Activated CD8-positive, alpha-beta memory T cell treated with anti-CD3 and anti-CD28 coated beads for 24 hours (primary cell): ENCODE measurements around the gene GDPD4.

ENCODE experiments used
- DNase-seq: peaks from one replicate; pipeline ENCODE4 v3.0.0-alpha.2; 2020

GDPD4 gene

GRCh38 chr11:77299528-77299993, 1.9 kb downstream of the GDPD4 start:
- DNase-seq = no peak

DNA sequence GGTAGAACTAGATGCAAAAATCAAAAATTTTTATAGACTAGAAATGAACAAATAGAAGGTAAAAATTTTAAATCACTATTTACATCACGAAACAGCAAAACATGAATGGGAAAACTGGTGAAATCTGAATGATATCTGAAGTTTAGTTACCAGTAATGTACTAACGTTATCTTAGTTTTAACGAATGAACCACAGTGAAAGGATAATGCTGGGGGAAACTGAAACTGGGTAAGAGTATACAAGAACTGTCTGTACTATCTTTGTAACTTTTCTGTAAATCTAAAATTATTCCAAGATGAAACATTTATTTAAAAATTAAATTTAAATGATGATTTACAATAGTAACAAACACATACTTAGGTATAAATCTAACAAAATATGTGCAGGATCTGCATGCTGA, 7.4 kb downstream of the GDPD4 start:
- DNase-seq = no peak

- no peak for DNase-seq
These were observed 11.7 kb downstream of the GDPD4 start for GRCh38 chr11:77289737-77290136.

- DNase-seq = no peak
These were observed 13.7 kb downstream of the GDPD4 start for GRCh38 chr11:77287615-77288273.

DNA sequence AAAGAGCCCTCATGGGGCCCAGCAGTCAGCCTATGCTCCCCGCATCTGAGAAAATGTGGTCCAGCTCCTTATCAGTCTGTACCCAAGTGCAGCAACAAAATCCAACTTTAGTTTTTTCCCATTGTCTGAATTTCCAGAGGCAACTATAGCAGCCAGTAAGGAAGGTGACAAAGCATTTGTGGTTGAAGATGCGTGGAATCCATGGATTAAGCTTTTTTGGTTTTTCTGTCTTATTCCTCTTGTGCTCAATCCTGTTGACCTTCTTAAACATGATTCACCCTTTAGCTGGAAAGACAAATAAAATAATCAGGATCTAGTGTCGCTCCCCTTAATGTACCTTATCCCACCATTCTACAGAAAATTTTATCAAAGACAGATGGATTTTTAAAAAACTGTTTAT, 14.3 kb downstream of the GDPD4 start:
- no peak for DNase-seq

DNA sequence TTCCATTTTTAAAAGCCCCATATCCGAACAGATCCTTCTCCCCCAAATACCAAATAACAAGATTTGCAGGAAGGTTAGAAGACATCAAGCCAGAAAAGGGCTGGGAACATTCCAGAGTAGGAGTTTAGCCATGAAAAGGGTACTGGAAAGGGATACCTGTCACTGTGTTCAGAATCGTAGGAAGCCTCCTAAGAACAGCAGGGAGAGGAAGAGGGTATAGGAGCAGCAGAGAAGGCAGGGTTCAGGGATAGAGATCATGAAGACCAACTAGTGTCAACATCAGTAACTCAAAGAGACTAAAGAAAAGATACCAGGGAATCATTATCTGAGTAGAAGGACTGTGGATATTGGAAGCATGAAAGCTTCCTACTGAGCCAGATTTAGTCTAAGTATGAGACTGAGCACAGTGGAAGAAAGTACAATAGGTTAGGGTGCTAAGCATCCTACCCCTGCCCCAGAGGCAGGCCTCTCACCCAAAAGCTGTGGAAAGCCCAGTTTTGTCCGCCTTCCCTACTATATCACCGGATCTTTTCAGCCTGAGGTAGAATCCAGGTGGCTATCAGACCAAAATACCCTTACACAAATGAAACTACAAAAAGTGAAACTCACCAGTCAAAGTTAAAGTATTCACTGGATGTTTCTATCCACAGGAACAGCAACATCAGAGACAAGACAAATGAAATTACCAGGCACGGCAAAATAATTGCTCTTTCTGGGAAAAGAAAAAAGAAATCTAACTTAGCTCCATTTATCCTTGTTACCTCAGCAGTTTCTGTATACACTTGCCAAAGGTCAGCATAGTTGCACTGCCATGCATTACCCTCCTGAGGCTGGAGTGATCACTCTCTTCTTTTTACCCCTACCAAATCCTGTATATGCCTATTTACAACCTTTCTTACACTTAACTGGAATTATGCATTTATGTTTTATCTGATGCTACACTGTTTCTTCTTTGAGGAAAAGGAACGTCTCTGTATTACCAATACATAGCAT, 16.7 kb downstream of the GDPD4 start:
- no peak for DNase-seq

DNA sequence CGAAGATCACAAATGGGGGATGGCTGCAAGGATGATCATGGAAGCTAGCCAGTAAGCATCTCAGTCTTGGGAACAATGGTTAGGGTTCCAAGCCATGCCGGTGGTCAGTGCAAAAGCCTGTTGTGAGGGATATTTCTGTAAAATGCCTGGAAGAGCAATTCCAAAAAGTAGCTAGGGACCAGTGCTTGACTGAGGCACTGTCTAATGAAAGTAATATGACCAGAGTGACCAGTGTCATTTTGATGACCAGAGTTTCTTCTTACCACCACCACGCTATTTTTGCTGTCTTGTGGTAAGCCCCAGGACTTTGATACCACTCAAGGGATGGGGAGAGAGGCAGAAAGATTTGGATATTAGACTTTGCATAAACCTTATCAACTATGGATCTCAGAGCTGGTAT, 18.4 kb downstream of the GDPD4 start:
- DNase-seq = no peak

GRCh38 chr11:77278595-77279506, 22.6 kb downstream of the GDPD4 start:
- no peak for DNase-seq

DNA sequence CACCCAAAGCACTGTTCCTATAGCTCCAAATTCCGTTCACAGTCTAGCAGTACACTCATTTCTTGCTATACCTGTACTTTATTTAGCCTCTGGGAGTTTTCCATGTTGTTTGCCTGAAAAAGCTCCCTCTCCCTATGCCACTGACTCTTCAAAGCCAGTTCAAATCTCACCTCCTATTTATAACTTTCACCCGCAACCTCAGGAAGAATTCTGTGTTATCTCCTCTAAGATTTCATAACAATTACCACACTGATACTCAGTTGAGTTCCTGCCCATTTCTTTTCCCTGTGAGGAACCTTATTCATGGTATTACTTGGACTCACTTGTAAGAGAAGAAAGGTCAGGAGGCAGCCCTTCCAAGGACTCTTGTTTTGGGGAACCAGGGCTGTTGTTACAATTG, 25.2 kb downstream of the GDPD4 start:
- no peak for DNase-seq

DNA sequence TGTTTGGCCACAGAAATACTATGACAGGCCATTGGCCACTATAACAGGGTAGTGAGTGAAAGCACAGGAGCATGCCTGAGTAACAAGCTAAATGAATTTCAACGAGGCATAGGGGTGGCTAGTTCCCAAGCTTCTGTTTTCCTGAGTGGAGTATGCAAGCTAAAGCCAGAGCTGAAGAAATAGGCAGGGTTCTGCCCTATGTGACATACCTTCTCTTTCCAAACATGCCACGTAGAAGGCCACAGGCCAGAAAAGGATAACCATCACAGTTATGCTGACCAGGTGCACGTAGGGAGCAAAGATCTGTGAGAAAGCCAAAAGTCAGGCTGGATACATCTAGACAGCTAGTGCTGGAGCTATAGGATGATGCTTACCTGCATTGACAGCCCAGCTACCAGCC, 30.6 kb downstream of the GDPD4 start:
- DNase-seq = no peak

DNA sequence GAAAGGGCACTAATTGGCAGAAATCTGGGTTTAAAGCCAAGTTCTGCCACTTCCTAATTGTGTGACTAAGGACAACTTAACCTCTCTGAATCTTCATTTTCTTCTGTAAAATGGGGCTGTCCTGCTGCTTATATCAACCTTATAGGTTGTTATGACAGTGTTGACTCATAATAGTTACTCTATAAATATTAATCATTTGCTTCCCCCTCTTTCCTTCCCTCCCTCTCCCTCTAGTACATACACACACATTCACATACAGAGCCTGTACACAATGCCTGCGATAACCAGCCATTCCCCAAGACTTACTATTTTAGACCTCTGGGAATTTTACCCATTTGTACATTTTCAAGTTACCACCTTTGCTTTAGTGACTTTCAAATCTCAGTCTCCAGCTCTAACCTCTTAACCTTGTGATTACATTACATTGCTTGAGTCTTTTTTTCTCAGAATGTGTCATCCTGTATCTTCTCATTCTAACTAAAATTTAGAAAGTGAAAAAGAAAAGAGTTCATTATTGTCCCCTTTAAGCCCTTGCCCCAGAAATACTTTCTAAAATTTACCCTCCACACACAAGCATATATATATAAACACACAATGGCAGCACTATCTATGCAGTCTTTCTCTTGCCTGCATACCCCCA, 31.9 kb downstream of the GDPD4 start:
- no peak for DNase-seq

- DNase-seq = no peak
These were observed 33.5 kb downstream of the GDPD4 start for GRCh38 chr11:77267962-77268361.

DNA sequence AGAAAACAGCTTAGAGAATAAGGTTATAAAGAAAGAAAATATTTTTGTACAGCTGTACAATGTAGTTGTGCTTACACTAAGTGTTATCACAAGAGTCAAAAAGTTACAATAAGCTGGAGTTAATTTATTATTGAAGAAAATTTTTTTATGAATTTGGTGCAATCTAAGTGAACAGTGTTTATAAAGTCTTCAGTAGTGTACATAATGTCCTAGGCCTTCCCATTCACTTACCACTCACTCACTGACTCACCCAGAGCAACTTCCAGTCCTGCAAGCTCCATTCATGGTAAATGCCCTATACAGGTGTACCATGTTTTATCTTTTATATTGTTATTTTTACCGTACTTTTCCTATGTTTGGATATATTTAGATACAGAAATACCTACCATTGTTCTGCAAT, 34.7 kb downstream of the GDPD4 start:
- DNase-seq = no peak

DNA sequence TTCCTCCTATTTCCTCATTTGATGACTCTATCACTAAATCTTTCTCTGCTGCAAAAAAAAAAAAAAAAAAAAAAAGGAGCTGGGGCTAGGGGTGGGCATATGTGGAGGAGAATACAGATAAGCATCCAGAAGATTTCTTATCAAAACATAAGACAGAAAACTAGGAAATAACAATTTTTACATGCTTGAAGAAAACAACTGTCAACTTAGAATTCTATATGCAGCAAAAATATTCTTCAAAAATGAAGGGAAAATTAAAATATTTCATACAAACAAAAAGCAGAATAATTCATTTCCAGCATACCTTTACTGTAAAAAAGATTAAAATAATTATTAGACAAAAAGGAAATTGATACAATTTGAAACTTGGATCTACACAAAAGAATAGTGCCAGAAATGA, 38.7 kb downstream of the GDPD4 start:
- DNase-seq = no peak

- DNase-seq = no peak
These were observed 41.8 kb downstream of the GDPD4 start for GRCh38 chr11:77259641-77260040.

DNA sequence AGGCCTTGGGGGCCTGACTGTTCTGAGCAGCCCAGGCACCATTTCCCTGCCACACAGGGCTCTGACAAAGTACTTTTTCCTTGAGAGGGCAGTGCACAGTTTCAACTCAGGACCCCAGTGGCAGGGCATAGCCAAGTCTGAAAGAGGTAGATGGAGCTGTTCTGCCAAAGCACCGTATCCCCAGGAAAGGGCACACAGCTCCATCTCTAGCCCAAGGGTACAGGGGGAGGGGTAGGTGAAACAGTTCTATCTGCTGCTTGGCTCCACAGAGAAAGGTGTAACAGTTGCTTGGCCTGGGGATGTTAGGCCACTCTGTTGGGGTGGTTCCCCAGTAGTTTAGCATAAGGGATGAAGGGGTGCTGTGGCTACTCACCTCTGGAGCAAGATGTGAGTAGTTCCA, 47.8 kb downstream of the GDPD4 start:
- DNase-seq = no peak

DNA sequence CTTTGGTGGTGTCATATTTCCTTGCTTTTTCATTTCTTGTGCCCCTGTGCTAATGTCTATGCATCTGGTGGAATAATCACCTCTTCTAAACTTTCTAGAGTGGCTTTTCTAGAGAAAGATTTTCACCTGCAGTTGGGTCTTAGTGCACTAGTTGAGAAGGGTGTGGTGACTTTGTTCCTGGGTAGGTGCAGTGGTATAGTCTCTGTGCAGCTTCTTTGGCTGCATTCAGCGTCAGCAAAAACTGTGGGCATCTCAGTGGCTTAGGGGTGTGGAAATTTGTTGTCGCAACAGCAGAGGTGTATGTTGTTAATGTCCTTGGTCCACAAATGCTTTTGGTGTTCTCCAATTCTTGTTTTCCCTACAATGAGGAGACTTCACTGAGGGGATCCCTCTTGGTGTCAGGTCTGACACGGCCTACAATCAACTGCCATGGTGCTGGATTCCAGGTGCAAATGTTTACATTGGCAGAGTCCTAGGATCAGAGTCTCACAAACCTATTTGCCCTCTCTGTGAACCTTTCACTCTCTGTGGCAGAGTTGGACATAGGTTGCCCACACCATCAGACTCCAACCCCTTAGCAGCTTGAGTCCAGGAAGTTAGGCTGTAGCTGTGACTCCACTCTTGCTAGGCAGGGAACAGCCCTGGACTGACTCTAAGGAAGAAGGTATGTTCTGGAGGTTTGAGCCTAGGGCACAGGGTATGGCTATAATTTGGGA, 48.8 kb downstream of the GDPD4 start:
- DNase-seq = no peak

- no peak for DNase-seq
These were observed 50.4 kb downstream of the GDPD4 start for GRCh38 chr11:77250881-77251640.

GRCh38 chr11:77249427-77249826, 52.1 kb downstream of the GDPD4 start:
- no peak for DNase-seq

- no peak for DNase-seq
These were observed 57.0 kb downstream of the GDPD4 start for GRCh38 chr11:77244277-77245027.
